IPS-NIHi7 (cell line): ENCODE data around the gene WDR43.

Experiments
- DNase-seq: peaks from one replicate; pipeline ENCODE4 v3.0.0; 2012; ENCODE audit warnings: mixed read lengths; ENCODE audit errors: extremely low spot score

Gene WDR43

DNA sequence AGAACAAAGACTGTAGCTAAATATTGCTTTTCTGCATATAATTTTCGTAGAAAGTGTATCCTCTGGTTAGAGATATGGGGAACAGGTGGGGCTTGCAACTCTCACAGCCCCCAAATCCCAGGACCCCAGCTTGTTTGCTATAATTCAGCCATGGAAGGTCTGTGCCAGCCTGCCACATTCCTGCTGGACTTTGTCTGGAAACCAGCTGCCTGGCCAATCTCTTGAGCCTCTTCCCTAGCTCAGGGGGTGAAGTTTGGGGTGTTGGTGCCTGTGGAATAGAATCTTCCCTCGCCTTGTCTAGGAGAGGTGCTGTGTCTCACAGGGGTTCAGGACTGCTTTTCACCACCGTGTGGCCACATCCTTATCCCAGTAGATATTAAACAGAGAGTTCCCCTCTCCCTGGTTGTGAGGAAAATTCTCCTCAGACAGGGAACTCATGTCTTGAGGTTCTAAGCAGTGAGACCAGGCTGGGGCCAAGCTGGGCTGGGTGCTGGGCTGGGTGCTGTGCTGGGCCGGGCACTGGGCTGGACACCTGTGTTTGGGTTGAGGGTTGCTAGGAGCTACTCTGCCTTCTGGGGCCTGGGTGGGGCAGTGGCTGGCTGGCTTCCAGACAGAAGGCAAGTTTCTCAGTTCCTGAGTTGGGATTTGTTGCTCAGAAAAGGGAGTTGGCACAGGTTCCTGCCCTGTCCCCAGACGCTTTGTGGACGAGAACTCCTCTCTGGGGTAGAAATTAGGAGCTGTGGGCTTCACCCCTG lies 98.9 kb downstream of the WDR43 start:
- DNase-seq: no peak

- DNase-seq: no peak
Measured at GRCh38 chr2:28994074-28994473, 99.6 kb downstream of the WDR43 start.

- no peak for DNase-seq
Measured at GRCh38 chr2:28994679-28995078, 100.2 kb downstream of the WDR43 start.

DNA sequence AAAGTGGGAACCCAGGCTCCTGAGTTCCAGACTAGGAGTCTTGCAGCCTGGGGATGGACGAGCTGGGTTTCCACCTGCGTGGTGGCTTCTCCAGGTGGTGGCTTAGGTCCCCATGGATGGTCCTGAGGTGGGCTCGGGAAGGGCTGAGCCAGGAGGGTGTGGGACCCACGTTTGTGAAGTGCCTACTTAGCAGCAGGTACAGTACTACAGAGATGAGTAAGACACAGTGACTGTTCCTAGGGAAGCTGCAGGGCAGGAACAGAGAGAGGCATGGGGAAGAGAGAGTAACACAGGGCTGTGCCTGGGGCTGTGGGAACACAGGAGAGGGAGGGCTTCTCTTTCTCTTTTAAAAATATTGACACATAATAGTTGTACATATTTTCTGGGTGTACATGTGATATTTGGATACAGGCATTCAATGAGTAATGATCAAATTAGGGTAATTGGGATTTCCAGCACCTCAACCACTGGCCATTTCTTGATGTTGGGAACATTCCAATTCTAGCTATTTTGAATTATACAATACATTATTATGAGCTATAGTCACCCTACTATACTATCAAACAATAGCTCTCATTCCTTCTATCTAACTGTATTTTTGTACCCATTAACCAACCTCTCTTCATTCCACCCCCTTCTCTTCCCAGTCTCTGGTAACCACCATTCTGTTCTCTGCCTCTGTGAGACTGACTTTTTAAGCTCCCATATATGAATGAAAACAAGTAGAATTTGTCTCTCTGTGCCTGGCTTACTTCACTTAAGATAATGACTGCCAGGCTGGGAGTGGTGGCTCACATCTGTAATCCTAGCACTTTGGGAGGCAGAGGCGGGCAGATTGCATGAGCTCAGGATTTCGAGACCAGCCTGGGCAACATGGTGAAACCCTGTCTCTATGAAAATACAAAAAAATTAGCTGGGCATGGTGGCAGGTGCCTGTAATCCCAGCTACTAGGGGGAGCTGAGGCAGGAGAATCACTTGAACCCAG lies 101.6 kb downstream of the WDR43 start:
- no peak for DNase-seq

- DNase-seq: no peak
Measured at GRCh38 chr2:28997237-28997846, 102.9 kb downstream of the WDR43 start.
